SKM-1 treated with dmso at 0.1 percent for 144 hours (cell line): ENCODE results near the gene DTX3L.

ENCODE experiments used
- DNase-seq: peaks from one replicate; lab custom pipeline; 2025; ENCODE audit not compliant: unreplicated experiment; lab: John Stamatoyannopoulos, UW

The DTX3L gene

DNA sequence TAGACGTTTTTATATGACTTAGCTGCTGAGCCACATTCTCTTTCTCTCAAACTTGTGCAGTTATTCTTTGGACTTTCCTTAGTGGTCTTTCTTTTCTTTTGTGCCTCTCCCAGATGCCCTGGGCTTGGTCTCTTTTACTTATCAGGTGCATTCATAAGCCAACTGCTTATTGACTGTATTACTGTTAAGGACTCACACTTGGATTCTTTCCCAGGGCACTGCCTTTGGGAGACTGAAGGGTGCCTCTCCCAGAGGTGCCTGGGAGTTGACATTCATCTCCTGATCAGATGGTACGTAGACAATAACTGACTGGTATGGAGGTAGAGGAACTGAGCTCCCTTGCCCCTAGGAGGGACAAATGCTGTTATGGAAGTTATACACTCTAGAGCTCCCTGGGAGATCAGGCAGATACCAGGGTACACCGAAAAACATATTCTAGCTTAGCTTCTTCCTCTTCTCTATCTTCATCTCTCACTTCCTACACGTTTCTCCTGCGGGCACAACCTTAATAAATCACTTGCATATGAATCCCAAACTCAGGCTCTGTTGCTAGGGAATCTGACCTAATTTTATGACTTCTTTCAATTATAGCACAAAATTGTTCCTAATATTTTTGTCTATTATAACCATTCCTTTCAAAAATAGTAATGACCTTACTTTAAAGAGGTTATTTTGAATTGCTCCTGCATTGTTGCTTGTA, 38.0 kb downstream of the DTX3L start:
- no peak for DNase-seq

GRCh38 chr3:122603056-122603455, 38.9 kb downstream of the DTX3L start:
- DNase-seq, result no peak

DNA sequence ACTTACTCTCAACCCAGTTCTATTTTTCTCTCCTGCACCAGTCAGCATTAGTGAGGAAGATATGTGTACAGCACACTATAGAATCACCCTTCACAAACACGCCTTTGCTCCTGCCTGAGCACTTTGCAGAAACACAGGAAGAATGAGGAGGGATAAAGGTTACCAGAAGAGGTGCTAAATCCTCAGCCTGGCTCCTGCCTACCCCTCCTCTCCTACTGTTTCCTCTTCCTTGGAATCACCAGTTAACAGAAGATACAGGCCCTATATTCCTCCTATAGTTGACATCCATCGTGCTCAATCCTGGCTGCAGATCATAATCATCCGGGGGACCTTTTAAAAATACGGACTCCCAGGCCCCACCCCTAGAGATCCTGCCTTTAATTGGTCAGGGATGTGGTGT, 42.2 kb downstream of the DTX3L start:
- DNase-seq, result no peak

GRCh38 chr3:122608916-122609315, 44.8 kb downstream of the DTX3L start:
- DNase-seq, result no peak

DNA sequence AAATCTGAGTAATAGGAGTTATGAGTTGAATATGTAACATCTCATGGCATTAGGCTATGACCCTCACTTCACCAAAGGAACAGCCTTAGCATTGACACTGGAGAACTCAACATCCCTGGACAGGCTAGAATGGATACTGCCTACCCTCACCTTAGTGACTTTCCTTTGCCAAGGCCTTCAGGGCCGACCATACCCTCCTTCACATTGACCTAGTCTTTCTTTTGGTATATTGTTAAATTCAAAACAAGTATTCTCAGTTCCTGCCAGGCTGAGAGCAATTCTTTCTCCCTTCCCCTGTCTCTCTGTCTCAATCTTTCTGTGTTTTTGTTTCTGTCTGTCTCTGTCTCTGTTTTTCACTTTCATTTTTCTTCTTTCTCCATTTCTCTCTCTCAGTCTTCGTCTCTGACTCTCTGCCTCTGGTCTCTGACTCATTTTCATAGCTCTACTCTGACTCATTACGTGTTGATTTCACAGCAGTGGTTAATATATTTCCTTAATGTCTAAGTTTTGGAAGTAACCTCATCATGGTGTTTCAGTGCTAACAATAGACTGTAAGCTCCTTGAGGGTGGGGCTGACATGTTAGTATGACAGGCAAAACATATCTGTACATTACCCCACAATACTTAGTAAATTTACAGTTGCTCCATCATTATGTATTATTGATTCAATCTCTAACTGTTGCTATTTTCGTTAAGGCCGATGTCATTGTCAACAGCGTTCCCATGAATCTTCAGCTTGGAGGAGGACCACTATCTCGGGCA, 45.8 kb downstream of the DTX3L start:
- DNase-seq, result no peak

- DNase-seq, result no peak
Observed at GRCh38 chr3:122612696-122613095, 48.6 kb downstream of the DTX3L start.

- DNase-seq, result no peak
Observed at GRCh38 chr3:122615303-122615702, 51.2 kb downstream of the DTX3L start.

DNA sequence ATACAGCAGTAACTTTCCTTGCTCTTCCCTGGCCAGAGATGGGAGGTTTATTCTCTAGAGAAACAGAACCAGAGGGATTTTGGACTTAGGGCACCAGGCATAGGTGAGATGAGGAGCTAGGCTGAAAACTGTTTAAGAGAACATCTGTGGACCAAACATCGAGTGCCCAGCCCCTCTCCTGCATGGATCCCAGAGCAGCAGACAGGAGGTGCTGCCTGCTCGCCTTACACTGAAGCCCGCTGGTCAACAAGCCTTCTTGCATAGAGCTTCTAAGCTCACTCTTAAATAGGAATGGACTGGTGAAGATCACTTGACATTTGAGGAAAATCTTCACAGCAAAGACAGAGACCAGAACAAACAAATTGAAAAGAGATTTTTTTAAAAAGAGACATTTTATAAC, 54.5 kb downstream of the DTX3L start:
- DNase-seq, result no peak

DNA sequence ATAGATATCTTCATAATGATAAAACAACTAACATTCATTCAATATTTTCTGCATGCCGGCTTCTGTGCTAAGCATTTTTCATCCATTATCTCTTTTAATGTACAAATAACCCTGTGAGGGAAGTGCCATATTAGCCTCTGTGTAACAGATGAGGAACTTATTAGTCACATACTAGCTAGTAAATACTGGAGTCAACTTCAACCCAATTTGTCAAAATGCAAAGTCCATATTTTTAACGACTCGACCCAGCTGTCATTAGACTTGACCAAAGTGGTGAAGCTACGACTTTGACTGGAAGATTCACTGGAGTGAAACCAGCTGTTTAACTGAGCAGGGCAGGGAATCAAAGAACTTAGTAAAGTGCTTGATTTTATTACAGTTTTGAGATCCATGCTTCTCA, 54.9 kb downstream of the DTX3L start:
- no peak for DNase-seq

GRCh38 chr3:122620399-122620798, 56.3 kb downstream of the DTX3L start:
- no peak for DNase-seq

DNA sequence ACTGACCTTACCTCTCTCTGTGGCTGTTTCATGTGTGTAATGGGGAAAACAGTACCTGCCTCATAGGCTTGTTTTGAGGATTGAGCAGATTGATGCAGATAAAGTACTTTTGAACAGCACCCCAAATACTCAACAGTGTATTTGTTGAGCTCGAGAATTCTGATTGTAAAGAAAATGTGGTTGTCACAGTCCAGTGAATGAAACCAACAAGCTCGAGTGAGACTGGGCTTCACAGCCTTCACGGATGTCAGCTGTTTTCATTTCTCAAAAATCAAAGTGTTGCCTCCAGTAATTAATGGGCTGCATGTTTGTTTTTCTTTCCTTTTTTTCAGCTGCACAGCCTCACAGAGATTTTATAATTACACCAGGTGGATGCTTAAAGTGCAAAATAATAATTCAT, 57.0 kb downstream of the DTX3L start:
- DNase-seq, result no peak

DNA sequence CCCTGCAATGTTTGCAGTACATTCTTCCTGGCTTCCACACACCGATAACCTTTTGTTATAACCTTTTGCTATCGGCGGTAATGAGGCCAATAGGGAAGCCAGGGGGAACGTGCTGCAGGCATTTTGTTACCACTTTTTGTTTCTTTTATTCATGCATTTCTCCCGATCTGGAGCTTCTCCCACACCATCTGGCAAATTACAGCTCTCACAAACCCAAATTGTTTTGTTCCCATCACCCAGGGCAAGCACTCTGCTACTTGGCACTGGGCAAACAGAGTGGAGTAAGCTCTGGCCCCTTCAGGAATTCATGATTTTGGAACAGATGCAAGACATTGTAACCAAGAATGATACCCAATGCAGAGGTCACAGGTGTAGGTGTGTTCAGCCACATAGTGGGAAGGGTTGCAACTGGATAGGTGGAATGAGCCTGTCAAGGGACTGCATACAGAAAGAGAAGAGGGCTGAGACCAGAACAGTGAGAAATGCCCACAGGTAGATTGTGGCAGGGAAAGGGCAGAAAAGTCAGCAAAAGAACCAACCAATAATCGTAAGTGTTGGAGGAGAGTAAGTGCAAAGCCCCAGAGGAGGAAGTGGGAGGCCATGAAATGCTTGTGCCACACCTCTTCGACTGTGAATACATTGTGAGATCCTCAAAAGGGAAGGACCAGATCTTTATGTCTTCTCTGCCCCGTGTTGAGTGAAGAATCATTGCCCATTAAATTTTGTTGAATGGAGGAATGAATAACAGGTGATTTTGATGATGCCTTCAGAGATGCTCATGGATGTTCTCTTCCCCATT, 59.1 kb downstream of the DTX3L start:
- DNase-seq, result no peak
